ENCODE data around the gene SNRK. TPM values are rescaled to one million over a fixed set of nuclear protein-coding genes. Genes with fewer than 3 reads are reported as not detected.

Gene SNRK
- total and polyA plus RNA-seq, 9 of the 15 experiments (the other 6 are each of a cell fraction or from before 2014, with no cell fraction given): 1.7 to 12.3 (median 7.3) TPM

- Histone ChIP-seq H3K9me1 (ENCODE audit: control insufficient read depth, insufficient read depth, low read length) (no peaks in the 10 kb centered on the region), H4K20me1 (replicated peaks; ENCODE audit: control insufficient read depth, insufficient read depth, low read length) (no peaks in the 10 kb centered on the region), H3K79me2 (ENCODE audit: control insufficient read depth, insufficient read depth, low read length) (no peaks in the 10 kb centered on the region), H3K27ac (ENCODE audit: extremely low read depth, low read depth, low read length) (no peak overlapping the region), H3K4me2 (ENCODE audit: insufficient read depth, low read length) (no peak overlapping the region), H3K9me3 (replicated peaks; ENCODE audit: control insufficient read depth, insufficient read depth, low read depth, low read length) (peaks cover 1% of the 10 kb centered on the region; the same call in 1 of the 2 replicates), H2AFZ (ENCODE audit: low read depth, low read length) (no peak overlapping the region), H3K9ac (ENCODE audit: insufficient read depth in 1 of 2, low read depth in 2 of 2, low read length in 2 of 2) (no peak overlapping the region), H3K4me3 (no peak overlapping the region), H3K36me3 (ENCODE audit: control insufficient read depth, insufficient read depth, low read length) (peaks cover 2% of the 10 kb centered on the region; the same call in 2 of the 3 replicates), H3K27me3 (ENCODE audit: control insufficient read depth in 2 of 2, insufficient read depth in 2 of 2, low read length in 2 of 2) (no peaks in the 10 kb centered on the region), H3K4me1 (replicated peaks in 1 of 2; ENCODE audit: control insufficient read depth in 2 of 2, insufficient read depth in 2 of 2, low read length in 2 of 2) (no peaks in the 10 kb centered on the region; a peak in 1 of 5 replicates)
- FAIRE-seq (no peak), DNase-seq (ENCODE audit: extremely low read depth in 1 of 4, low spot score in 3 of 4) (no peak), ATAC-seq (no peak)
- BruUV-seq (replicated peaks): no TSS peak
- intact Hi-C loops (cut with micrococcal nuclease): no loop called here
- no peak for TF ChIP-seq PPARD (CRISPR knock-in tag; IDR thresholded peaks at IDR 0.05)
- no peak for TF ChIP-seq ZNF717 (CRISPR knock-in tag; IDR thresholded peaks at IDR 0.05)
- TF ChIP-seq ZFP1 (CRISPR knock-in tag; IDR thresholded peaks at IDR 0.05): peak; percentile 78
- no peak for TF ChIP-seq CCNT2 (IDR thresholded peaks at IDR 0.05; ENCODE audit: borderline replicate concordance, extremely low read depth, insufficient read length, low read depth, low read length)
- in situ Hi-C loops (cut with MboI): no loop called here
- ChIA-PET CTCF (ENCODE audit: low intra/inter-chr PET ratio) (no interaction called here), POLR2A (interaction anchor here (0.6 kb wide), 1 partner anchor 21 kb away, joined by 3 read pairs; no protein-coding TSS in a partner anchor)
- 0% methylated on average over 1 of the region's 1 CpG for WGBS (ENCODE audit: insufficient coverage, low coverage, missing lambda C conversion rate)
Observed at GRCh38 chr3:43353393-43353792, 67.1 kb downstream of the SNRK start.

GRCh38 chr3:43353923-43354670, 67.8 kb downstream of the SNRK start:
- H3K79me2 ChIP-seq (ENCODE audit: control insufficient read depth, insufficient read depth, low read length): no peaks in the 10 kb centered on the region
- FAIRE-seq (no peak), DNase-seq (ENCODE audit: extremely low read depth in 1 of 4, low spot score in 3 of 4) (no peak), ATAC-seq (no peak)
- H3K4me1 ChIP-seq (replicated peaks in 1 of 2; ENCODE audit: control insufficient read depth in 2 of 2, insufficient read depth in 2 of 2, low read length in 2 of 2): no peaks in the 10 kb centered on the region; a peak in 1 of 5 replicates
- no peak overlapping the region for H3K4me3 ChIP-seq
- no peak overlapping the region for H3K4me2 ChIP-seq (ENCODE audit: insufficient read depth, low read length)
- no peaks in the 10 kb centered on the region for H3K27me3 ChIP-seq (ENCODE audit: control insufficient read depth in 2 of 2, insufficient read depth in 2 of 2, low read length in 2 of 2)
- POLR2A ChIA-PET: interaction anchor here (0.6 to 0.8 kb wide), 2 partner anchors 11 to 193 kb away, joined by 3 read pairs; no protein-coding TSS in a partner anchor
- BruUV-seq (replicated peaks): no TSS peak
- no peaks in the 10 kb centered on the region for H4K20me1 ChIP-seq (replicated peaks; ENCODE audit: control insufficient read depth, insufficient read depth, low read length)
- 3% methylated on average over 4 of the region's 4 CpGs for WGBS (ENCODE audit: insufficient coverage, low coverage, missing lambda C conversion rate)
- TF ChIP-seq FUS (optimal IDR thresholded peaks at IDR 0.05; ENCODE audit: low read depth, low read length): no peak
- TF ChIP-seq RBBP5 (IDR thresholded peaks at IDR 0.05; ENCODE audit: borderline replicate concordance, insufficient read depth, low read length, poor library complexity, severe bottlenecking): no peak
- TF ChIP-seq ZNF57 (CRISPR knock-in tag; IDR thresholded peaks at IDR 0.05): no peak
- no peak for TF ChIP-seq RNF2 (IDR thresholded peaks at IDR 0.05)
- TF ChIP-seq JUN (IDR thresholded peaks at IDR 0.05; ENCODE audit: borderline replicate concordance, low read depth, low read length): no peak
- no peak for TF ChIP-seq JUN (CRISPR knock-in tag; IDR thresholded peaks at IDR 0.05; ENCODE audit: borderline replicate concordance)
- TF ChIP-seq DACH1 (IDR thresholded peaks at IDR 0.05; ENCODE audit: partially characterized antibody): no peak
- no peak for TF ChIP-seq ZNF445 (CRISPR knock-in tag; IDR thresholded peaks at IDR 0.05; ENCODE audit: low read depth)
- intact Hi-C loops (cut with micrococcal nuclease): no loop called here
- no peak overlapping the region for H3K9ac ChIP-seq (ENCODE audit: insufficient read depth in 1 of 2, low read depth in 2 of 2, low read length in 2 of 2)
- H3K9me1 ChIP-seq (ENCODE audit: control insufficient read depth, insufficient read depth, low read length): no peaks in the 10 kb centered on the region
- no peak overlapping the region for H3K27ac ChIP-seq (ENCODE audit: extremely low read depth, low read depth, low read length)
- CTCF ChIA-PET (ENCODE audit: low intra/inter-chr PET ratio): no interaction called here
- no peaks in the 10 kb centered on the region for H3K36me3 ChIP-seq (ENCODE audit: control insufficient read depth, insufficient read depth, low read length)
- peaks cover 1% of the 10 kb centered on the region; the same call in 1 of the 2 replicates for H3K9me3 ChIP-seq (replicated peaks; ENCODE audit: control insufficient read depth, insufficient read depth, low read depth, low read length)
- in situ Hi-C loops (cut with MboI): no loop called here
- no peak overlapping the region for H2AFZ ChIP-seq (ENCODE audit: low read depth, low read length)

Measured in K562 (cell line).